Stimulated activated CD4-positive, alpha-beta T cell treated with anti-CD3 and anti-CD28 coated beads, Interleukin-4, amount 100 ng/mL, for 24 hours (primary cell): ENCODE data around the gene ILKAP.

Experiments
- DNase-seq: peaks from one replicate; pipeline ENCODE4 v3.0.0-alpha.2; 2020

Gene ILKAP

GRCh38 chr2:238121511-238122286 is 81.8 kb downstream of the ILKAP start:
- DNase-seq: no peak

DNA sequence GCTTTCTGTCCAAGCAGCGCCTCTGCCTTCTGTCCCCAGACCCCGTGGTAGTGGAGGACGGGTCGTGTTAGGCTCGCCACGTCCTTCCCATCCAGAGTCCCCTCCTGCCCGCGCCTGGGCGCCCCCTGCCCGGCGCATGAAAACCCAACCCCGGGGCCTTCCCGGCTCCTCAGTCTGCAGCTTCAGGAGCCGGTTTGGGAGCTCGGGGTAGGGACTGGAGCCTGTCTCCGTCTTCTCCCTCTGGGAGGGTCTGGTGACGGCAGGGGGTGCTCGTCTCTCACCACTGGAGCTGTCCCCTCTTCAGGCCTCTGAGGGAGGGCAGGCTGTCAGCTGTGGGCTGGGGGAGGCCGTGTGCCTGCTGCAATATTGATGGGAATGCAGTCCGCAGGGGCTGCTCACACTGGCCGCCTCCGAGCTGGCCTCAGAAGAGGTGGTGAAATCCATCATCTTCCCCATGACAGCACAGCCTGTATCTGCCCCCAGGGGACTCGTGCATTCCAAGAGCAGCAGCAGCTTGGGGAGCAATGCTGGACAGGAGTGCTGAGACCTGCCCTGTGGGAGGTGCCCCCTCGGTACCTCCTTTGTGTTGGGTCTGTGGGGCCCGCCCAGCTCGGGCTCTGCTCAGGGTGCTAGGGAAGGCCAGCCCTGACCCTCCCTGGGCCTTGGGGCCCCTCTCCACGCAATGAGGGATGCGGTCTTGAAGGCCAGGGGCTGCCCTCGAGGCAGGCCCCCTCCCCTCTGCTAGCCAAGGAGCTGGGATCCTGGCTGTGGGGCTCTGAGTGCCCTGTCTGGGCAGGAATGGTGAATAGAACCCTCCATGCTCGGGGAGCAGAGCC is 82.8 kb downstream of the ILKAP start:
- no peak for DNase-seq
